ENCODE data around the gene LRRC14B.

The LRRC14B gene

DNA sequence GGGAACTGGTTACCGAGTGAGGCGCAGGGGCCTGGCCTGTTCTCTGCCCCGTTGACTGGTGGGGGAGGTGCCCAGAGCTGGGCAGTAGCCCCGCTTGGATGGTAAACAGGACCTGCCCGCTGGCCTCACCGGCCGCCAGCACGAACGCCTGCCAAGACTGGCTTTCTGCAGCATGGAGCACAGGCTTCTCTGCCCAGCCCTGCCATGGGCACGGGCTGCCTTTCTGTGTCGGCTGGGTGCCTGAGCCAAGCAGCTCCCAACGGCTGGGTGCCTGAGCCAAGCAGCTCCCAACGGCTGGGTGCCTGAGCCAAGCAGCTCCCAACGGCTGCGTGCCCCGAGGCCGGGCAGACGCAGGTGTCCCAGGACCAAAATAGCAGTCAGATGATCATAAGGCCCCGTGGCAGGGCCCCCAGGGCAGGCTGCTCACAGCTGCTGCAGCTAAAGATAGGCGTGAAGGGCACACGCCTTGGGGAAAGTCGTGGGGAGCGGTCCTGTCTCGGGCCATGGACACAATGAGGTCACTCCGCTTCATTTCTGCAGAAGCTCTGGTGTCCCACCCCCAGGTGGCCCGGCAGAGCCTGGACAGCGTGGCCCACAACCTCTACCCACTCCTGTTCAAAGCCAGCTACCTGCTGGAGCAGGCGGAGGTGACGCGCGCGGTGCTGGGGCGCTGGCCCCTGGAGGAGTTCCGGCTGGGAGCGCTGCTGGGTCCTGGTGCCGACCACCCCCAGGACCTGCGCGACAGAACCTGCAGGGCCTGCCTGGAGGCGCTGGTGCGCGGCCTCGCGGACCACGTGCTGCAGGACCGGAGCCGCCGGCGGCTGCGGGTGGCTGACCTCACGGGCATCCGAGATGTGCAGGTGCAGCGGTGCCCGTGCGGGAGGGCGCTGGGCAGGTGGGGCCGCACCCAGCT lies at the start of gene LRRC14B:
TSS of gene LRRC14B (plus strand) at position 460 of the 913 bp plus-strand sequence. CDS start at position 504, 44 bp downstream.
- DNase-seq: peak in 1 of 2 experiments; percentile 29

DNA sequence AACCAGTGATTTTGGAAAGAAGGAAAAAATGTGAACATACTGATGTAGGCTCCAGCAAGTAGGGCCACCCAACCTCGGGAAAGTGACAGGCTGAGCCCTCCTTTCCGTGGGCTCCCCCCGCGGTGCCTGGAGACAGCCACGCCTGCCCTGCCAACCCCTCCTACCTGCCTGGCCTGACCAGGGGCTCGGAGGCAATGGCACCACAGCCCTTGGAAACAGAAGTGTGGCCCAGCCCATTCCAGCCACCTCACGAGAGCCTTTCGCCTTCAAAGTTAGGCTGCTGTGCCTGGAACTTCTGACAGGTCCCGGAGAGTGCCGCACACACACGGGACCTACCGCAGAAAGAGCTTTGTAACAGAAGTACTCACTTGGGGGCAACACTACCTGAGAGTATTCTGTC lies 49.5 kb upstream of the LRRC14B start:
- no peak for DNase-seq

DNA sequence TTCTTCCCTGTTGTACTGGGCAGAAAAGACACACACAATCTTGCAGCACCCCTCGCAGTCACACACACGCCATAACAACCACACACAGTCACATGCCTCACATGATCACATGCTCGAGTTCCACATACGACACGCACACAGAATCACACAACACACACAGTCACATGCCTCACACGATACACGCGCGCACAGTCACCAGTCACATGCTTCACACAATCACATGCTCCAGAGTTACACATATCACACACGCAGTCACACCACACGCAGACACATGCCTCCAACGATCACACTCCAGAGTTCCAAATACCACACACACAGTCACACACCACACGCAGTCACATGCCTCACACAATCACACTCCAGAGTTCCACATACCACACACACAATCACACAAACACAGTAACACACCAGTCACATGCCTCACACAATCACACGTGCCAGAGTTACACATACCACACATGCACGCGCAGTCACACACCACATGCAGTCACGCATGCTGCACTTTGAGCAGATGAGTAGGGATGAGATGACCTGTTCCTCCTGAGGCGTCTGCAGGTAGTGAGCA lies 49.0 kb upstream of the LRRC14B start:
- no peak for DNase-seq

DNA sequence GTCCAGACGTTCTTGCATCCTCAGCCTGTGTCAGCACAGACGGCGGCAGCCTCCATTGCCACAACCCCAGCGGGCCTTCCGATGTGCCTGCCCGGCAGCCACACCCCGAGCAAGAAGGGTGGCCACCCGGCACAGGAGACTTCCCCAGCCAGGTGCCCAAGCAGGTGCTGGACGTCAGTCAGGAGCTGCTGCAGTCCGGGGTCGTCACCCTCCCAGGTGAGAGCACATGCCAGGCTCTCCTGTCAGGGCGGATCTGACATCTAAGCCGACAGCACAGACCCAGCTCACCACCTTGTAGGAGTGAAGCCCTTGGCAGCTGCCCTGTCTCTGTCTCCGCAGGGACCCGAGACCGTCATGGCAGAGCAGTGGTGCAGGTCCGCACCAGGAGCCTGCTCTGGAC lies 48.3 kb upstream of the LRRC14B start:
- DNase-seq: no peak

DNA sequence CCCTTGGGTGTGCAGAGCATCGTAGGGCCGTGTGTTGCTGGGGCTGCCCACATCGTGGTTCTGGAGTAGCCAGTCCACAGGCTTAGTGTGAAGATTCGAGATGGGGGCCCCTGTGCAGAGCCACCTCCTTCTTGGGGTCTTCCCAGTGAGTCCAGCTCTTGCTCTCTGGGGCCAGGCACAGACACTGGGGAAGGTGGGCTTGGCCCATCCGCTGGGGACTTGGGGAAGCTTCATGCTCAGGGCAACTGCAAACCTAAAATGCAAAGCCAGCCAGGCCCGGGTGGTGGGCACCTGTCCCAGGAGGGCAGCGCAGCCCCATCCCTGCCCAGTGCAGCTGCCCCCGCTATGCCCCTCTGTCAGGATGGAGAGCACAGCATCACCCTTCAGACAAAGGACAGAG lies 46.4 kb upstream of the LRRC14B start:
- DNase-seq: no peak

DNA sequence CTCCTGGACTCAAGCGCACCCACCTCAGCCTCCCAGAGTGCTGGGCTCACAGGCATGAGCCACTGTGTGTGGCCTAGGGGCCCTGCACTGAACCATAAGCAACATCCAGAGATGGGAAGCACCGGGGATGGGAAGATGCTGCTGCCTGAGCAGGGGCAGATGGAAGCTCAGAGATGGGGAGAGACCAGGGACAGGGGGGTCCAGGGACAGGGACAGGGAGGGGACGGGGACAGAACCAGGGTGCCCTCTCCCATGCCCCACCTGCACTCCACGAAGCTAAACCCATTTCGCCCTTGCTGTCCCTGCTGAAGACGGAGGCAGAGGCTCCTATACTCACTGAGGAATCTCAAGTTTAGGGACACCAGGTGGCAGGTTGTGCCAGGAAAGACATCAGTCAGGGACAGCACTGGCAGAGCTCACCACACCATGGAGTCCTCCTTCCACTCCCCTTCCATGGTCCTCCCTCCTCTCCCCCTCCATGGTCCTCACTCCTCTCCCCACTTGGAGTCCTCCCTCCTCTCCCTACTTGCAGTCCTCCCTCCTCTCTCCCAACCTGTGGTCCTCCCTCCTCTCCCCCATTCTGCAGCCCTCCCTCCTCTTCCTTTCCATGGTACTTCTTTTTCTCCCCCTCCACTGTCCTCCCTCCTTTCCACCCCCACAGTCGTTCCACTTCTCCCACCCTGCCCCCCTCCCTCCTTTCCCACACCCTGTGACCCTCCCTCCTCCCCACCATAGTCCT lies 45.5 kb upstream of the LRRC14B start:
- DNase-seq: no peak

DNA sequence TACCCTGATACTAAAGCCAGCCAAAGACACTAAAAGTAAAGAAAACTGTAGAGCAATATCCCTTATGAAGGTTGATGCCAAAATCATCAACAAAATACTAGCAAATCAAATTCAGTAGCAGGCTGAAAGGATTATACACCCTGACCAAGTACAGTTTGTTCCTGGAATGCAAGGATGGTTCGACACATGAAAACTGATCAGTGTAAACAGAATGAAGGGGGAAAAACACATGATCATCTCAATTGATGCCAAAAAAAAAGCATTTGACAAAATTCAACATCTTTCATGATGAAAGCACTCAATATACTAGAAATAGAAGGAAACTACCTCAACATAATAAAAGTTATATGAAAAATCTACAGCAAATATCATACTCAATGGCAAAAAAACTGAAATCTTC lies 43.5 kb upstream of the LRRC14B start:
- no peak for DNase-seq

DNA sequence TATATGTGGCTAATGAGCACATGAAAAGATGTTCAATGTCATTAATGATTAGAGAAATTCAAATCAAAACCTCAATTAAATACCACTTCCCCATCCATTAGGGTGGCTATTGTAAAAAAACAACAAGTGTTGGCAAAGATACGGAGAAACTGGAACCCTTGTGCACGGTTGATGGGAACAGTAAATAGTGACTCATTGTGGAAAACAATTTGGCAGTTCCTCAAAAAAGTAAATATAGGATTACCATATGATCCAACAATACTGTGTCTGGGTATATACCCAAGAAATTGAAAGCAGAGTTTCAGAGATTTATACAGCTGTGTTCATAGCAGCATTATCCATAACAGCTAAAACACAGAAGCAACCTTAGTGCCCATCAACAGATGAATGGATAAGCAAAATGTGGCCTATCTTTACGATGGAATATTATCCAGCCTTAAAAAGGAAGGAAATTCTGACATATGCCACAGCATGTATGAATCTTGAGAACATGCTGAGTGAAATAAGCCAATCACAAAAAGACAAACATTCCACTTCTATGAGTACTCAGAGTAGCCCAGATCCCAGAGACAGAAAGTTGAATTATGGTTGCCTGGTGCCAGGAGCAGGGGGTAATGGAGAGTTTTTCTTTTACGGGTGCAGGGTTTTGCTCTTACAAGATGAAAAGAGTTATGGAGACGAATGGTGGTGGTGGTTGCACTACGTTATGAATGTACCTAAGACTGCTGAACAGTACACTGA lies 41.4 kb upstream of the LRRC14B start:
- no peak for DNase-seq

DNA sequence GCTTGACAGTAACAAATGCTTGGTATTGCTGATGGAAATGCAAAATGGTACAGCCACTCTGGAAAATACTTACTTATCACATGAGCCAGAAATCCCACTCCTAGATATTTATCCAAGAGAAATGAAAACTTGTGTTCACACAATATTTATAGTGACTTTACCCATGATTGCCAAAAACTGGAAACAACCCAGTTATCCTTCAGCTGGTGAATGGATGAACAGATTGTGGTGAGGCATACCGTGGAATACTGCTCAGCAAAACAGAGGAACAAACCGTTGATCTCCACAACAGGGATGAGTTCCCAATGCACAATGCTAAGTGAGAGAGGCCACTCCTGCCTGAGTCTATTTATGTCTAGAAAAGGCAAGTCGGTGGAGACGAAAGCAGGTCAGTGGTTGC lies 40.5 kb upstream of the LRRC14B start:
- DNase-seq: no peak

DNA sequence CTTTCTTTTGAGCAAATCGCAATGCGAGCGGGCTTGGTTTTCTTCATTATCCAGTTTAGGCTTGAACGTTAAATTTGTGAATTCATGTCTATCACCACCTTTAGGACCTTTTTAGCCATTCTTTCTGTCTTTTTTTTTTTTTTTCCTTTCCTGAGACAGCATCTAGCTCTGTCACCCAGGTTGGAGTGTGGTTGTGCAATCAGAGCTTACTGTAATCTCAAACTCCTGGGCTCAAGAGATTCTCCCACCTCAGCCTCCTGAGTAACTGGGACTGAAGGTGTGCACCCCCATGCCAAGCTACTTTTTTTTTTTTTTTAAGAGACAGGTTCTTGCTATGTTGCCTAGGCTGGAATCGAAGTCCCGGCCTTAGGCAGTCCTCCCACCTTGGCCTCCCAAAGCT lies 39.2 kb upstream of the LRRC14B start:
- DNase-seq: no peak

DNA sequence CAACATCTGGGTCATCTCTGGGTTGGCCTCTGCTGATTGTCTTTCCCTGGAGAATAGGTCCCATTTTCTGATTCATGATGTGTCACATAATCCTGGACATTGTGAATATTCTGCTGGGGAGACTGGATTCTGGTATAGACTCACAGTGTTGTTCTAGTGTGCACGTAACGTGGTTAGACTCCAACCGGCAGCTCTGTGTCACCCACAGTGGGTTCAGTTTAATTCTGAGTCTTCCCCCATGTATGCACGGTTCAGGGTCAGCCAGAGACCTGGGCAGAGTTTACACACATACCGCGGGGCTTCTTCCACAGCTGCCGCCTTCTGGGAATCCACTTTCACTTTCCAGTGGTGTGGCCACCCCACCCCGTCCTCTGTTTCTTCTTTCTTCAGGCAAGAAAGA lies 38.0 kb upstream of the LRRC14B start:
- no peak for DNase-seq

DNA sequence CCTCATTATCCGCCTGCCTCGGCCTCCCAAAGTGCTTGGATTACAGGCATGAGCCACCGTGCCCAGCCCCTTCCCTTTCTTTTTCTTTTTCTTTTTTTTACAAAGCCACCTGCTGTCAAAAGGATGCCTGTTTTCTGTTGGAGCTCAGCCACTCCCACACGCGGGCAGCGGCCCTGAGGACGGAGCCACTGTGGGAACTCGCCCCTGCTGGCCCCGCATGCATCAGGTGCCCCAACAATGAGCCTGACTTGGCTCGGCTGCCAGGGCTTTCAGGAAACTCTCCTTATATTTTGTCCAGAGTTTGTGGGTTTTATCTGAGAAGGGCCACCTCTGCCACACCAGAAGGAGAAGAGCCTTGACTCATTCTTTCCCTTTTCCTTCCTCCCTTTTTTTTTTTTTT lies 37.1 kb upstream of the LRRC14B start:
- DNase-seq: no peak

DNA sequence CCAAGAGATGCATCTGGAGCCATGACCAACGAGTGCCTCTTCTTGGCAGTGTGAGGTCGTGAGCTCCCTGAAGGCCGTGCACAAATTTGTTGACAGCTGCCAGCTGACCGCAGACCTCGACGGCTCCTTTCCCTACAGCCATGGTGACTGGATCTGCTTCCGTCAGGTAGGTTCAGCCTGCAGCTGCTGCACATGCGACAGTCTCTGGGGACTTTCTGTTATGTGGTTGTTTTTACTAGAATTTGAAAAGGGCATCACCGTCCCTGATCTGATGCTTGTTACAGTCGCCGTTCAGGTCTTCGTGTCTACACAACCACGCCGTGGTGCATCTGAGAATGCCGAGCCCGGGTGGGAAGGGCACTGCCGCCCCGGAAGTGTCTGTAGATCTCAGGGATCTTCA lies 36.5 kb upstream of the LRRC14B start:
- no peak for DNase-seq

DNA sequence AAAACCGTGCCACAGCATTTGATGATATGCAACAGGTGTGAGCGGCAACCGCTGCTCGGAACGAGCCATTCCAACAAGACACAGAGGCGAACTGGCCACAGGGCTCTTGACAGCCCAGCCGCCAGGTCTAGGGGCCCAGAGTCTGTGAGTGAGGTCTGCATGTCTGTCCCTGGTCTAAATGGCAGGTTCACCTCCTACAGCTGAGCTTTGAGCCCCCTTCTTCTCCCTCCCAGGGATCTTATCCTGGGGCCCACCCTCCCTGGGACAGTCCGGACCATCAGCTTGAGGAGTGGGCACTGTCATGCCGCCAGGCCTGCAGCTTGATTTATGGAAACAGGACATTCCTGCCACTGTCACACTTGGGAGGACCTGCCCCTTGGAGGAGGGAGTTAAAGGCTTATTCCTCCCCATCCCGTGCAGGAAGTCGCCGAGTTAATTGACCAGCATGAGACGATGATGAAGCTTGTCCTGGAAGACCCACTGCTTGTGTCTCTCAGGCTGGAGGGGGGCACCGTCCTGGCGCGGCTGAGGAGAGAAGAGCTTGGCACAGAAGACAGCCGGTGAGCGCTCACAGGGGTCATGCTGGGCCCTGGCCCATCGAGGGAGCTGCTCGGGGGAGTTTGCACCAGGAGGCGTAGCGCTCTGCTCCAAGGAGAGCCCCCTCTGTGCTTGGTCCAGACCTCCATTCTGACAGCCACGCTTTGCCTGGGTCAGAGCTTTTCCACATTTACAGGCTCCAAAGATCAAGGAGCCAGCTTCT lies 35.5 kb upstream of the LRRC14B start:
- peak in 1 of 2 experiments; percentile 5 for DNase-seq

DNA sequence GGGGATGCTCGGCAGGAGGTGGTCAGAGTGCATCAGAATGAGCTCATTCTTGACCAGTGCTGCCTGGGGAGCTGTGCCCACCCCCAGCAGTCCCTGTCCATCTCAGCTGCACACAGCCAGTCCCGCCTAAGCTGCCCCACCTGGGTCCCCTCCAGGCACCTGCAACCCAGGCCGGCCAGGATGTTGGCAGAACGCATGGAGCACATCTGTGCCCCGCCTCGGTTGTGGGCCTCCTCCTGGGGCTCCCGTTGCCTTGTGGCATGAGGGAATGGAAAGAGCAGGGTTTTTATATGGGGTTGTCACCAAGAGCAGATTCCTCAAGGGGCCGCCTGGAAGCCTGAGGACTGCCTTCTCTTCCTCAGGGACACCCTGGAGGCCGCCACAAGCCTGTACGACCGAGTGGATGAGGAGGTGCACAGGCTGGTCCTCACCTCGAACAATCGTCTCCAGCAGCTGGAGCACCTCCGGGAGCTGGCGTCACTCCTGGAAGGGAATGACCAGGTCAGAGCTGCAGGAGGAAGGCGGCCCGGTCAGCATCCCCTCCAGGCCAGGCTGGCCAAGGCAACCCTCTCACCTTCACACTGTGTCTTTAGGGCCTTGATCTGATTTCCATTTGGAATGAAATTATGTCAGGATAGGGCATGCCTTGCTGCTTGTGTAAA lies 34.8 kb upstream of the LRRC14B start:
- peak in 1 of 2 experiments; percentile 6 for DNase-seq

DNA sequence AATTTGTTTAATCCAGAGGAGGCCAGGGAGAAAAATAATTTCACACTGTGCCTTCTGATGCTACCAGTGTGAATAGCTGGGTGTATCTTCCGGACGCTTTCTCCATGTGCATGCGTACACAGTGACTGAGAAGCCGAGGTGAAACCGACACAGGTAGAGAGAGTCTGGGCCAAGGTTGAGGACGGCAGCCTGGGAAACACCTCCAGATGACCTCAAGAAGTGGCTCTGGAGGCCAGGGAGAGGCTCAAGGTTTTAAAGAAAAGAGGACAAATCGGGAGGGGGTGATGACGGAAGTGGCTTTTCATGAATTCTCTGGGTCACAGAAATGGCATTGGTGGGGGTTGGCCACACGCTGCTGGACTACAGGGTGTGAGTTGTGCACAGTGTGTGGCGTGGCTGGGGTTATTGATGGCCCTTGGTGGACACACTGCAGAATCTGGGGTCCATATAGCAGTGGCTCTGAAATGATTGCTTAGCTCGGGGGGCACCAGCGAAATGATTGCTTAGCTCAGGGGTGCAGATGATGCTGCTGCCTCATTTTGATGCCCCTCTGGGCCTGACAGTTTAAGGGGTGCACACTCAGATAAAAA lies 34.1 kb upstream of the LRRC14B start:
- DNase-seq: no peak

DNA sequence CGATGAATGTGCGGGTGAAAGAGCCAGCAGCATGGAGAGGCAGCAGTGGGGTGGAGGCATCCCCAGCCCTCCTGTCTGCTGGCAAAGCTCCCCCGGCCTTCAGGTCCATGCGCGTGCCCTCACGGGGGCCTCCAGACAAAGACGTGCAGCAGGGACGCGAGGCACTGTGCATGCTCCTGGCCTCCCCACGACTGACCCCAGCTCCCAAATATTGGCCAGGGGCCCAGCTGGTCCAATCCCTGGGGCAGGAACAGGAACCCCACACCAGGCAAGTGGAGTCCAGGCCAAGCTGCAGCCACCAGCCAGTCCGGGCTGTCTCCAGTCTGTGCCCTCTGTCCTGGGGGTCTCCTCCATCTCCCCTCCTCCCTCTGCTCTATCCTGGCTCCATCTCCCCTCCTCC lies 33.5 kb upstream of the LRRC14B start:
- peak in 1 of 2 experiments; percentile 8 for DNase-seq

DNA sequence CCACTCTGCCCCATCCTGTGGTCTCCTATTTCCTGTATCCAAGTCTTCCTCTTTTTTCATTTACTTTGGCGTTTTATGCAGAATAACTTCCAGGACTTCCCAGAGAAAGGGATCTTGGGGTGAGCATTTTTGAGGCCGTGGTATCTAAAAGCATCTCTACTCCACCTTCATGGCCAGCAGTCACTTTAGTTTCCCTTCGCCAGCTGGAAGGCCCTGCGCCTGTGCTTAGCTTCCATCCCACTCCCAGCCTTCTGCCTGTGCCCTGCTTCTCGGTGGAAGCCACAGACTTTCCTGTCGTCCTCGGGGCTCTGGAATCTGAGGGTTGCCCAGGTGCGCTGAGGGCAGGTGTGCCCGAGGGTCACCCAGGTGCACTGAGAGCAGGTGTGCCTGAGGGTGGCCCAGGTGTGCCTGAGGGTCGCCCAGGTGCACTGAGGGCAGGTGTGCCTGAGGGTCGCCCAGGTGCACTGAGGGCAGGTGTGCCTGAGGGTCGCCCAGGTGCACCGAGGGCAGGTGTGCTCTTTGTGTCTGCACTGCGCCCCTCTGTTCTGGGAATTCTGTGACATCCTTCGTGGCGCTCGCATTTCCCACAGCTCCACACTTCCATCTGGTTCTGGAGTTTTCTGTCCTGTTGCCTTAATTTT lies 32.4 kb upstream of the LRRC14B start:
- DNase-seq: no peak

DNA sequence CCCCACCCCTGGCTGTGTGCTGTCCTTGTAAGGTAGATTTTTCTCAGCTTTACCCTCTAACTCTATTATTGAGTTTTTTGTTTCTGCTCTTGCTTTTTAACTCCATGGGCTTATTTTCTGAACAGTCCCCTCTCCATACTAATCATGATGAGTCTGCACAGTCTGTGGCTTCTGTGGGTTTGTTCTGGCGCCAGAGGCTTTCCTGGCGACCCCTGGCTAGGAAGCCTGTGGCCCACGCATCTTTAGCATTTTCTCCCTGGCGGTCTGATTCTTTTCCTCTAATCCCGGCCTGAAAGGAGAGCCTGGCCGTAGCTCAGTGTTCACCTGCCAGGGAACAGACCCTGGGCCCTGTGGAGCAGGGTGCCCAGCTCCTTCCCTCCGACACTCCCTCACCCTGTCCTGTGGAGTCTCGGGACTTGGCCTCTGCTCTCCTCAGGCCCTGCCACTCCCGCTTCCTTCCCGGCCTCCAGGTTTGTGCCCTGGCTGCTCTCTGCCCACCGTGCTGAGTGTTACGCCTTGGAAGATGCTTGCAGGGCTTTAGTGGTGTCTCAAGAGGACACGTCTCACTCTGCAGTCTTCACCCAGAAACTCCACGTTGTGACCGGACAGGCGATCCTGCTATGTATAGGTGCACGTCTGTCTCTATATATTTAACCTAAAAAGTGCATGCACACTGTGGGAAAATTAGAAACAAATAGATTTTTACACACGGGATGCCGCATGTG lies 31.7 kb upstream of the LRRC14B start:
- DNase-seq: no peak

DNA sequence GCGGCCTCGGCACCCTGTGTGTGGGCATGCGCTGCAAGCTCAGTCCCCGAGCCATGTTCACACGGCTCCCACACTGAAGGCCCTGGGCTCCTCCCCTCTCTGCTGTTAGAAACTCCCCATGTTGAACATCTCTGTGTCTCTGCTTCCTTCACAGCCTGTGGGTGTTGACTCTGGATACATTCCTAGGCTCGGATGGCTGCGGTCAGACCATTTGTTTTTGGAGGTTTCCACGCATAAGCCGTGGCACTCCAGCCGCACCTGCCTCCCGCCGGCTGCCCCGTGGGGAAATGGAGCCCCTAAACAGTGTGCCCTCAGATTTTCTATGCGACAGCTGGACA lies 31.2 kb upstream of the LRRC14B start:
- DNase-seq: no peak

Data from activated T-cell treated with anti-CD3 and anti-CD28 coated beads, Interleukin-2, amount 50 U/mL, for 48 hours (primary cell).